ENCODE results near the gene CIC. TPM values are rescaled to one million over a fixed set of nuclear protein-coding genes. Genes with fewer than 3 reads are reported as not detected.

The CIC gene
- total and polyA plus RNA-seq, 9 of the 15 experiments (the other 6 are each of a cell fraction or from before 2014, with no cell fraction given): 0.07 to 44.7 (median 8.6) TPM

- TF ChIP-seq GABPA (tag; conservative IDR thresholded peaks at IDR 0.05; ENCODE audit: low read depth) (no peak), ZNF76 (CRISPR knock-in tag; IDR thresholded peaks at IDR 0.05; ENCODE audit: borderline replicate concordance) (no peak), CBX8 (IDR thresholded peaks at IDR 0.05; ENCODE audit: borderline replicate concordance, extremely low read depth, low read depth, low read length, poor library complexity, severe bottlenecking) (no peak), NFYB (IDR thresholded peaks at IDR 0.05; ENCODE audit: extremely low read depth, insufficient read length) (no peak), TSC22D4 (tag; IDR thresholded peaks at IDR 0.05) (no peak), DDX20 (tag; IDR thresholded peaks at IDR 0.05; ENCODE audit: low read depth) (no peak), ZNF217 (CRISPR knock-in tag; IDR thresholded peaks at IDR 0.05) (no peak), IRF9 (tag; IDR thresholded peaks at IDR 0.05) (no peak), ZNF507 (tag; conservative IDR thresholded peaks at IDR 0.05) (no peak), MCM2 (IDR thresholded peaks at IDR 0.05; ENCODE audit: low read depth) (no peak), ETV1 (tag; conservative IDR thresholded peaks at IDR 0.05; ENCODE audit: low read depth) (no peak), ID3 (CRISPR knock-in tag; IDR thresholded peaks at IDR 0.05) (no peak), ID3 (tag; IDR thresholded peaks at IDR 0.05) (no peak), GATAD2A (IDR thresholded peaks at IDR 0.05) (no peak), MGA (IDR thresholded peaks at IDR 0.05) (no peak)
Measured at GRCh38 chr19:42295831-42296525, 26.9 kb downstream of the CIC start (continued).
